Brain pericyte (primary cell): Measurements from ENCODE around the gene TBC1D5.

Experiments used
- DNase-seq: peaks from one replicate; pipeline ENCODE4 v3.0.0-alpha.2; 2012; ENCODE audit warnings: low read depth, low spot score

The TBC1D5 gene

DNA sequence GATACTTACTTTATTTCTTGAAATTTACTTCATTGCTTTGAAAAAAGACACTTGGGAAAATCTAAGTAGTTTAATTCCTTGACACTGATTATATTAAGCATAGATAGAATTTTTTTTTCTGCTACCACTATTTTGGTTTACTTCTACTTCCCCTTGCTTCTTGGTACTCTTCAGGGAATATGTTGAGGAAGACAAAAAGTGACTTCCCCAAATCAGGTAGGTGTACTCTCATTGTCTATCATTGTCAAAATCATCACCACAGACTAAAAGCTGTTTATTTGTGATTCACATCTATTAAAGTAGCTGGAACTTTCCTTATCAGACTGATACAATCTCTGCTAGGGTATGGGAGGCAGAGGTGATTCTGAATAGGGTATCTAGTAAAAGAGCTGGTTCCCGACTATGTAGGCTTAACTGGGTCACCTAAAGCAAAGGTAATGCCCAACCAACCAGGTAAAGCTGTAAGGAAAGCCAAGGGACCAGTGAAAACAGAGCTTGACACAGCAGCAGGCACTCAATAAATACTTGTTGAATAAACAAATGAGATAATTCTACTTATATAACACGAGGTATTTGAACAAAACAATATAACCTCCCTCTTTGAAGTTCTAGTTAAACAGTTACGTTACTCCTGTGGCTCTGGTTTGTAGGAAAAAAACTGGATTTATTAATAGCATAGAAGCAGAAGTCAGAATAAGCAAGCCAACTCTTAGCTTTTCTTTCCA lies 510.7 kb downstream of the TBC1D5 start:
- DNase-seq: no peak

DNA sequence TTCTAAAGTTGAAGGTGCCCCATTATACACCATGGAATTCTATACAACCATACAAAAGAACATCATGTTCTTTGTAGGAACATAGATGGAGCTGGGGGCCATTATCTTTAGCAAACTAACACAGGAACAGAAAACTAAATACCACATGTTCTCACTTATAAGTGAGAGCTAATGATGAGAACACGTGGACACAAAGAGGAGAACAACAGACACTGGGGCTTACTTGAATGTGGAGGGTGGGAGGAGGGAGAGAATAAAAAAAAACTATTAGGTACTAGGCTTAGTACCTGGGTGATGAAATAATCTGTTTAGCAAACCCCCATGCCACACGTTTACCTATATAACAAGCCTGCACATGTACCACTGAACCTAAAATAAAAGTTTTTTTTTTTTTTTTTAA lies 515.0 kb downstream of the TBC1D5 start:
- DNase-seq: no peak

- no peak for DNase-seq
These were observed 520.9 kb downstream of the TBC1D5 start for GRCh38 chr3:17221529-17221928.

- DNase-seq: no peak
These were observed 522.8 kb downstream of the TBC1D5 start for GRCh38 chr3:17219593-17219992.

GRCh38 chr3:17218587-17218986 lies 523.8 kb downstream of the TBC1D5 start:
- no peak for DNase-seq

DNA sequence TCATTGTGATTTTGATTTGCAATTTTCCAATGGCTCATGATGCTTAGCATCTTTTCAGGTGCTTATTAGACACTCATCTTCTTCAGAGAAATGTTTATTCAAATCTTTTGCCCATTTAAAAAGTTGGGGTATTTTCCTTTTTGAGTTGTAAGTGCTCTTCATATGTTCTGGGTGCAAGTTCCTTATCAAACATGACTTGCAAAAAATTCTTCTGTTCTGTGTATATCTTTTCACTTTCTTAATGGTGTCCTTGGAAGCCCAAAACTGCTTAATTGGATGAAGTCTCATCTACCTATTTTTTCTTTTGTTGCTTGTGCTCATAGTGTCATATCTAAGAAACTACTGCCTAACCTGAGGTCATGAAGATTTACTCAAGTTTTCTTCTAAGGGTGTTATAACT lies 524.8 kb downstream of the TBC1D5 start:
- no peak for DNase-seq

GRCh38 chr3:17213102-17213501 lies 529.3 kb downstream of the TBC1D5 start:
- no peak for DNase-seq

DNA sequence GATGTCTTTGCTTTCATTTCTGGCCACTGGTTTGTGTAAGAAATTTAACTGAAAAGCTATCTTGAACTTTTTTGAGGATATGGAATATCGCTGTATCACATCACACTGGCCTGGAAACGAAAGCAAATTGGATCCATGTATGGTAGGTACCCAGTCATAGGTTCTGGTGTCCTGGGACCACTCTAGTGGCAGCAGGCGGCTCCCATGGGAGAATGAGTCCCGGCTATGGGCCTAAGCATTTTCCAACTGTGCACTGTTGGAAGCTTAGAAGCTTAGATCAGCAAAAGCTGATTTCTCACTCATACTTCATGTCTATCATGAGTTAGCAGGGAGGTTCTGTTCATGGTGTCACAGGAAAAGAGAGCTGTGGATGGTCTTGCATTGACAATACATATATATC lies 534.5 kb downstream of the TBC1D5 start:
- DNase-seq: no peak

DNA sequence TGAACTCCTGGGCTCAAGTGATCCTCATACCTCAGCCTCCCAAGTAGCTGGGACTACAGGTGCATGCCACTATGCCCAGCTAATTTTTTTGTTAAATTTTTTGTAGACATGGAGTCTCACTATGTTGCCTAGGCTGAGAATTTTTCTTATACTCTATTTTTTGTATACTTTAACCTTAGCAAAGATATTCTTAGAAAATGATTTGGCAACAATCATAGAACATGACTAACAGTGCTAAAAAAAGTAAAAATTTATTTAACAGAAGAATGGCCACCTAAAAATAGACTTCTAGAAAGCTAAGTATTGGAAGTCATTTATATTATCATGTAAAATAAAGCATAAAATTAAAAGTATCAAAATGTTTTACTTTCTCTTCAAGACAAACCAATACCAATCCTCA lies 535.4 kb downstream of the TBC1D5 start:
- no peak for DNase-seq

DNA sequence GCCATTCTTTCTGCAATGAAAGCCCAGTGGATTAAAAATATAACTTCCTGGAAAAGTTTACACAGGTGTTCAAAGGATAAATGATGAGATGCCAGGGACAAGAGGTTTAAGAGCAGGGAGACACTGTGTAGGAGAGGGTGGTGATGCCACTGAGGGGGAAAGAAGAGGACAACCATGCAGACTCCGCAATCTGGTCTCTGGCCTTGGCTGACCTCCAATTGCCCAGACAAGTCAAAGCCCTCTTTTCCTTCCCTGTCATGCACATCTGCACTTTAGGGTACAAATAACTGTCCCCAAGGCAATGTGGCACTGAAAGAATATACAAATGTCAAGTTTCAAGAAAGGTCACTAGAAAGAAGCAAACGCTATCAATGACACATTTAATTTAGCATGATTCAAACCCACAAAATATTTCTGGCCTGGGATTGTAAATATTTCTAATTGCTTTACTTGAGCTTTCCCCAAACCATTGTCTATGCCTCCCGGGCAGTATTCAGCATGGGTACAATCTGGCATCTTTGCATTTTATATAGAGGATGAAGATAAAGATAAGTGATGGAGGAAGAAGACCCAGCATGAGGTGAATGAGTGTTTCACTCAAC lies 538.3 kb downstream of the TBC1D5 start:
- no peak for DNase-seq

GRCh38 chr3:17201538-17201937 lies 540.9 kb downstream of the TBC1D5 start:
- no peak for DNase-seq

DNA sequence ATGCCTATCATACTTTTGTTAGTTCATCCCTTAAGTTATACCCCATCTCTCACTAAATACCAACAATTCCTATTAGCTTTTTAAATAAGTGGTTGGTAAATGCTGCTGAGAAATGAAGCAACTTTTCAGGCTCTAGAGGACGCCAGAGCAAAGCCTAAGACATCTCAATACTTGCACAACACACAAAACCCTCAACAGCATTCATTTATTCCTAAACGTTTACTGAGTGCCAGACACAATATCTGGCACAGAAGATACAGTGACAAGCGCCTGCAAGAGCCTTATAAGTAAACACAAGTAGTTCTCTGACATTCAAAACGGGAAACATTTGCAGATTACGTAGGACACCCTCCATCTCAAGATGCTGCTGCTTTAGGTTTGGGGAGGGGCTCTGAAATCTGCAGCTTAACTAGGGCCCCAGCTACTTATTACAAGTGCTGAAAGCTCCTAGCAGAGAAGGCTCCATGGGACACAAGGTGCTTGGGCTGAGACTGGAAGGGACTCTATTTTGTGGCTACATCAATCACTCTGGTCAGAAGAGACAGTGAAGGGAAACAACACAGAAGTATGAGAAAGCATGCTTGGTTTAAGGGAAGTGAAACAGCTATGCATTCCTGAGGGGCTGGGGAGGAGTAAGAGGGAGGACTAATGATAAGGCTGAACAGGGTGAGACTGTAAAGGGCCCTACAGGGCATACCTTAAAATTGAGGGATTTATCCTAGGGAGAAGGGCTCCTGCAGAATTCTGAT lies 546.4 kb downstream of the TBC1D5 start:
- peak; percentile 25 for DNase-seq

DNA sequence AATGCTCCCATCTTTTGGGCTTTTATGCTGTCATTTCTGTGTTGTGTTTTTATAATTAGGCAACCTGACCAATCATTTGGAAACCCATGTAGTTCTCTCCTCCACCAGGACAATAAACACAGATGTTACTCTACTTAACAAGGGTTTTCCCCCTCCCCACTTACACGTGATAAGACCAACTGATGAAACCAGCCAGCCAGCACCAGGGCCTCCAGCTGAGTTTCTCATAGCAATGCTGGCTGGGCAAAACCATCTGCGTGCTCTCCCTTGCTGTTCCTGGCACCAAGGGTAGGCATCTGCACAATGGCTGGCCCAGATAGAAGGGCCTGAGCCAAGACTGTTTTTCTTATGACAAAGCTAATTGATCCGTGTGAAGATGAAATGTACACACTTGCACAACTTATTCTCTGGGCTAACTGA lies 547.2 kb downstream of the TBC1D5 start:
- peak; percentile 98 for DNase-seq

GRCh38 chr3:17194116-17194515 lies 548.3 kb downstream of the TBC1D5 start:
- DNase-seq: no peak

DNA sequence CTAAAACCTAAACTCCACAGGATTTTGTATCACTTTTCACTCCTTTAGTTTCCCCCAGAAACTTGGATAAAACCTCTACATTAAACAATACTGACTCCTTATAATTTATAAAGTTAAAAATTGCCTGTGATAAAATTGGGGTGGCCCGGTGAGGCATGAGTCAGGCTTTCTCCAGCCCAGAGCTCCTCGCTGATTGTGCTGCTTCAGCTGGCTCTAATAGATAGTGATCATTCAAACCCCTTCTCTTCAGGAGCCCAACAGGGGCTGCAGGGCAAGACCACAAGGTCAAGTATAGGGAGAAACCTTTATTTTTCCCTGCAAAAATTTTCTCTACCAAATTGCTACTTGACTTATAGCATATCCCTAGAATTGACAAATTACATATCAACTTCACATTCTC lies 549.4 kb downstream of the TBC1D5 start:
- DNase-seq: no peak

DNA sequence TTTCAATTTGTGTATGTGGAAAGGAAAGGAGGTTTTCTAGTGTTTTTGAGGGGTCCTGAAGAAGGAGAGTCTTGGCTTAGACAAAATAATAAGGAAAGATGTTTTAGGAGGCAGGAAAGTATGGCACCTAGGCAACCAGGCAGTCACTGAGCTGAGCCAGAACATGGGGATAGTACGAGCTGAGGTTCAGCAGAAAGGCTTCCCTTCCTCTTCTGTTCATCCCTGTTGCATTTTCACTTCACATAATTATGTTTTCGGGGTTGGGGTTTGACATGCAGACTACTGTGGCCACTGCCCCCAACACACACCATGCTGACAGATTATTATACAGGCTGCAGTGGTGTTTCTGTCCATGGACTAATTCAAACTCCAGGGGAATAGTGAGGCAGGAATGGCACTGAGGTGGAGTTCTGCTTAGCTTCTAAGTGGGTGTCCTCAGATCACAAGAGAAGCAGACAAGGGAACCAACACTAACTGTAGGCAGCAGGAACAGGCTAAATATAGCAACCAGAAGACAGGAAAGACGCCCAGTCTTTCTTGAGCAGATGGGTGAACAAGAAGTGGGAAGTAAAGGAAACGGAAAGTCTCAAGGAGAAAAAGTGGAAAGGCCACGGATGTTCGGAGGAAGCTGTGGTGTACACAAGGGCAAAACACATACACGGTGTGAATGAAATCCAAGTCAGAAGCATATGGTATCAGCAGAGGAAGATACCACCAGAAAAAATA lies 551.9 kb downstream of the TBC1D5 start:
- DNase-seq: no peak

GRCh38 chr3:17188378-17188777 lies 554.1 kb downstream of the TBC1D5 start:
- DNase-seq: no peak

DNA sequence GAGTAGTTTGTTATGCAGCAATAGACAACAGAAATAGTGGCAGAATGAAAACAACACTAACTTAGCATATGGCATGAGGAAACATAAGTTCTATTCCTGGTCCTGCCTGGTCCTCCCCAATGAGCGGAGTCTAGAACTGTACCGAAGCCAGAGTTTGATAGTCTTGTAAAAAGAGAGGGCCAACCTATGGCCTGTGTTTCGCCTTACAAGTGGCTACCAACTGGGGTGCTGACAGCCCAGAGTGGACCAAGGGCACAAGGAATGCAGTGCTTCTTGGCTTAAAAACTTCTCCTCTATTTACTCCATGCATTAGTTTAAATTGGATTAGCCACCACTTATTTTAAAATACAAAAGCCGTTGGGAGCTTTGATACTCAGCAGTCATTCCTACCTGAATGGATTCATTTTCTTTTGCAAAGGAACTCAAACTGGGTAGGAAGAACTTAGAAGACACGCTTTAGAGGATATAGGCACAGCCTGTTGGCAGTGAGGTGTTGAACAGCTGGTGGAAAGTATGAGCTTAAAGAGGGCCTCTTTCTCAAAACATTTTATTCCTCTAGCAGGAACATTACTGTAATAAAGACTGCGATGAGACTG lies 554.7 kb downstream of the TBC1D5 start:
- DNase-seq: no peak

GRCh38 chr3:17183951-17184550 lies 558.4 kb downstream of the TBC1D5 start:
- DNase-seq: no peak

DNA sequence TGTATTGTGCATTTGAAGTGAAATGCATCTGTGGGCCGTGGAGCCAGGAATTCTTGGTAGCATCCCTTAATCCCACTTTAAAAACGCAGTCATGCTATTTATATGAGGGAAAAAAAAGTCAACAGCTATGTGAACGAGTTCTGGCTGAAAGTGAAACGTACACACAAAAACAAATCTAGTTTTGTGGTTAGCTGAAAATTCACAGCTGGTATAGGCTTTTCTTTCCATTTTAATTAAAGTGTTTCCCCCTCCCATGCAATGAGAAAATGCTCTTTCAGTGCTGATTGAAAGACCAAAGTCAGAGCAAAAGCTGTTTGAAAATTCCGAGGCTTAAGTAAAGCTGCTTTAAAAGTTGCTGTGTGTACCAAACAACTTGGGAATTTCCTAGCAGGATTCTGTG lies 560.3 kb downstream of the TBC1D5 start:
- no peak for DNase-seq

DNA sequence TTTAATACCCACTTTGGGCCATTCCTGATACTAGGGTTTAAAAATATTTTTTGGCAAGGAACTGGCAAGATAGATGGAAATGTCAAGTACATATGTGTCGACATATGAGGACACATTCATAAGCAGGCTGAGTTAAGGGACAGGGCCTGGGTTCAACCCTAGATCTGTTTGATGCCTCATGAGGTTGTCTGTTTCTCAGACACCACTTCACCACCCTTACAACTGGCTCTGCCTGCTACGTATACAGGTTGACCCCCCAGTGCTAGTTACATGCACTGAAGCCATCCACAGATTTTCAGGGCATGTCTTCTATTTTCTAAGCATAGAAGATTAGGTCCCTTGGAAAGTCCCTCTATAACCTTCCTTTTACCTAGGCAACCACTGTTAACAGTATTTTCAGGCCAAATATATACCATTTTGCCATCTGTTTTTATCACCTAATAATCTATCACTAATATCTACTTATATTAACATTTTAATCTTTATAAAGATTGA lies 561.0 kb downstream of the TBC1D5 start:
- no peak for DNase-seq
